Tibial nerve (tissue), 4 donors: ENCODE results near the gene FLII. TPM values are rescaled to one million over a fixed set of nuclear protein-coding genes. Genes with fewer than 3 reads are reported as not detected.
"Not testable (repeated sequence)": the region's sequence is repeated elsewhere in the genome, so short reads cannot be mapped to it uniquely, and the experiment has no call there.

Experiments used
- DNase-seq, 2 donors: peaks; one replicate each; pipeline ENCODE4 v3.0.0-alpha.2; 2019; ENCODE audit warnings: low spot score in 2 of 2
- H3K27ac ChIP-seq, 4 donors: fragments of 200-600 bp; sonication (generic) in 3 of 4; one replicate each; pipeline ENCODE4 v1.5.1; 2017 to 2019; ENCODE audit warnings: mild to moderate bottlenecking in 1 of 4
- H3K27me3 ChIP-seq, 2 donors: fragments of 200-600 bp; sonication (generic) in 1 of 2; one replicate each; pipeline versions ENCODE4 v1.5.1 to v1.6.0; 2017 to 2019
- H3K36me3 ChIP-seq, 3 donors: fragments of 200-600 bp; sonication (generic); one replicate each; pipeline ENCODE4 v1.5.1; 2018 to 2019
- H3K4me1 ChIP-seq, 4 donors: fragments of 200-600 bp; sonication (generic) in 3 of 4; one replicate each; pipeline ENCODE4 v1.5.1; 2017 to 2019
- H3K4me3 ChIP-seq, 4 donors: fragments of 200-600 bp; sonication (generic) in 3 of 4; one replicate each; pipeline ENCODE4 v1.5.1; 2017 to 2019; ENCODE audit warnings: mild to moderate bottlenecking in 1 of 4, moderate library complexity in 1 of 4
- H3K9me3 ChIP-seq, 4 donors: fragments of 200-600 bp; sonication (generic) in 3 of 4; one replicate each; pipeline ENCODE4 v1.5.1; 2017 to 2019
- EP300 ChIP-seq, 2 donors: sonication (generic); formaldehyde crosslinking; IDR thresholded peaks; one replicate each; pipeline ENCODE4 v1.6.1; 2017; ENCODE audit warnings: antibody characterized with exemption in 2 of 2, mild to moderate bottlenecking in 1 of 2
- POLR2A ChIP-seq, 2 donors: fragments of 450-650 bp; IDR thresholded peaks; one replicate each; pipeline ENCODE4 v1.6.1; 2017; ENCODE audit warnings: antibody characterized with exemption in 2 of 2, mild to moderate bottlenecking in 2 of 2, moderate library complexity in 2 of 2
- WGBS, 2 donors: methylation state at CpG; one replicate each; pipeline ENCODE4 v1.1.5; 2018; 5-methylcytosine and 5-hydroxymethylcytosine counted together
- total RNA-seq, 4 donors: library from RNA; depleted of rRNA; stranded (reverse); fragments of >200 nt; gene quantifications; one replicate each; pipeline ENCODE4 v1.1.0, GENCODE V29; 2016
- TF ChIP-seq, protein P1 (sequence below), 5 experiments: fragments of 200-600 bp in 3 of 5; fragments of 450-650 bp in 2 of 5; sonication (generic) in 3 of 5; IDR thresholded peaks; one replicate each; pipeline ENCODE4 v1.5.1; 2016 to 2019; ENCODE audit warnings: antibody characterized with exemption in 5 of 5, mild to moderate bottlenecking in 3 of 5, moderate library complexity in 2 of 5

Gene FLII
- total RNA-seq, 4 donors from 2014 or later = 284 to 466 (median 335) TPM

DNA sequence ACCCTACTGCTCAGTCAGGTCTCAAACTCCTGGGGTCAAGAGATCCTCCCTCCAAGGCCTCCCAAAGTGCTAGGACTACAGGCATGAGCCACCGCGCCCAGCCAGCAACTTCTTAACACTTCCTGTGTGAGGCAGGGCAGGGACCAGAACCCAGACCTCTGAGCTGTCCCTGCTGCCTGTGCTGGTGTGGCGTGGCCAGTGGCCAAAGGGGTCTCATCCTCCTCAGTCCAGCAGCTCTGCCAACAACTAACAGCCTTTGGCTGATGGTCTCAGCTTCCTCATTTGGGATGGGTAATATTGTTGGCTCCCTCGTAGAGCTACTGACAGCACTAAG is 34.5 kb downstream of the FLII start:
- Histone ChIP-seq H3K4me1 (peaks cover 0 to 45% (median 16%) of the 10 kb centered on the region in 4 donors), H3K27me3 (no peaks in the 10 kb centered on the region), H3K36me3 (no peaks in the 10 kb centered on the region), H3K27ac (peak overlapping the region in 3 of 4 donors; percentile 63 to 83 (median 70)), H3K4me3 (no peak overlapping the region), H3K9me3 (no peaks in the 10 kb centered on the region)
- TF ChIP-seq POLR2A (IDR thresholded peaks at IDR 0.05) = no peak
- WGBS, 2 donors = 78 to 82% methylated on average over 4 of the region's 4 CpGs
- DNase-seq = no peak

DNA sequence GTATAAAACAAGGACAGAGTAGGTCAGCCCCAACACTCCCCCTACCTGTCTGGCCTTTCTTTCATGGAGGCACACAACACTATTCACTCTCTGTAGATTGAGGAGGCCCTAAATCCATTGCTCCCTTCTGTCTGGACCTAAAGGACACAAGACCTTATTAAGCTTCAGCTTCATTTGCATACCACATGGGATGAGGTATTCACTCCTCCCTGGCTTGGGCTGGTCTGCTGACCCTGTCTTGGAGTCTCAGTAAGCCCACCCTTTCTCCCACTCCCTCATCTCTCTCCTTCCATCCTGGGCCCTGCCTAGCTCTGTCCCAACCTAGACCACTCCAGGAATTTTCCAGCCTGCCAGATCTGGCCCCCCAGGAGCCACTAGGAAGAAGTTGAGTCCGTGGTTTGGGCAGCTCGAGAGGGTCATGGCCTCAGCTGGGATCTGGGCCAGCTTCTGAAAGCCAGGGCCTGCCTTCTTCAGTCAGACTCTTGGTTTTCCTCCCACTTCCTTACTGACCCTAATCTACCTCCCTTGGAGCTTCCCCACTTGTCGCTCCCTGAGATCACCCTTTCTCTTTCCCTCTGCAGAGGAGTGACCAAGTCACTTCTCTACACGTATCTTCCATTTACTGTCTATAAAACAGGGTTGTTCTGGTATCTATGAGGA is 39.7 kb downstream of the FLII start:
- H3K4me1 ChIP-seq = peaks cover 0 to 27% (median 0%) of the 10 kb centered on the region in 4 donors
- H3K27ac ChIP-seq = peak overlapping the region in 2 of 4 donors; percentile 3 to 35
- 10 to 16% methylated on average over 4 of the region's 4 CpGs for WGBS, 2 donors
- DNase-seq = peak in 1 of 2 donors; percentile 62
- H3K4me3 ChIP-seq = no peak overlapping the region
- no peaks in the 10 kb centered on the region for H3K36me3 ChIP-seq
- no peaks in the 10 kb centered on the region for H3K9me3 ChIP-seq
- H3K27me3 ChIP-seq = no peaks in the 10 kb centered on the region
- TF ChIP-seq POLR2A (IDR thresholded peaks at IDR 0.05) = no peak
- TF ChIP-seq, protein P1, sequence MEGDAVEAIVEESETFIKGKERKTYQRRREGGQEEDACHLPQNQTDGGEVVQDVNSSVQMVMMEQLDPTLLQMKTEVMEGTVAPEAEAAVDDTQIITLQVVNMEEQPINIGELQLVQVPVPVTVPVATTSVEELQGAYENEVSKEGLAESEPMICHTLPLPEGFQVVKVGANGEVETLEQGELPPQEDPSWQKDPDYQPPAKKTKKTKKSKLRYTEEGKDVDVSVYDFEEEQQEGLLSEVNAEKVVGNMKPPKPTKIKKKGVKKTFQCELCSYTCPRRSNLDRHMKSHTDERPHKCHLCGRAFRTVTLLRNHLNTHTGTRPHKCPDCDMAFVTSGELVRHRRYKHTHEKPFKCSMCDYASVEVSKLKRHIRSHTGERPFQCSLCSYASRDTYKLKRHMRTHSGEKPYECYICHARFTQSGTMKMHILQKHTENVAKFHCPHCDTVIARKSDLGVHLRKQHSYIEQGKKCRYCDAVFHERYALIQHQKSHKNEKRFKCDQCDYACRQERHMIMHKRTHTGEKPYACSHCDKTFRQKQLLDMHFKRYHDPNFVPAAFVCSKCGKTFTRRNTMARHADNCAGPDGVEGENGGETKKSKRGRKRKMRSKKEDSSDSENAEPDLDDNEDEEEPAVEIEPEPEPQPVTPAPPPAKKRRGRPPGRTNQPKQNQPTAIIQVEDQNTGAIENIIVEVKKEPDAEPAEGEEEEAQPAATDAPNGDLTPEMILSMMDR (IDR thresholded peaks at IDR 0.05) = no peak
- TF ChIP-seq EP300 (IDR thresholded peaks at IDR 0.05) = no peak

DNA sequence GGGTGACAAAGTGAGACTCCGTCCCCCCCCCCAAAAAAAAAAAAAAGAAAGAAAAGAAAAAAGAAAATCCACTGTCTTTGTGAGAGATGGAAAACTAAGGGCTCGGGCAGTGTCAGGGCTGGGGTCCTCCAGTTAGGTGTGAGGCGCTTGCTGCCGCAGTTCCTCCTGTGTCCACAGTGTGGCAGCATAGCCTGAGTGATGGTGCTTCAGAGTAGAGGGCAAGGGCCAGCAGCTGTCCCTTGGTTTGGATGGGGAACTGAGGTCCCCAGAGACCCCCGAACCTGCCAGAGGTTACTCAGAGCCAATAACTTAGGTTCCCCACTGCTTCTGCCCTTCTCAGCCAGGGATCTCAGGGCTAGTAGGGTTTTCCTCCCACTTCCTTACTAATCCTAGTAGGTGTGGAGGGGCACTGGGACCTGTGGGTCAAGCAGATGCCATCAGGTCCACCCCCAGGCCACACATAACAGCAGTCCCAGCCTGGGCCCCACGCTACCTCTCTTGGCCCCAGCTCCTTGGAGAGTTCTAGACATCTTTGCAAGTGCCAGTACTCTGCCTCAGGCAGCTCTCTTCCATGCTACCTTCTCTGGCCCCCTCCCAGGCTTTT is 41.0 kb downstream of the FLII start:
- no peak overlapping the region for H3K4me3 ChIP-seq
- peak overlapping the region in 1 of 4 donors; percentile 9 for H3K27ac ChIP-seq
- H3K9me3 ChIP-seq = no peaks in the 10 kb centered on the region
- peak; percentile 74 to 86 for DNase-seq
- no peaks in the 10 kb centered on the region for H3K27me3 ChIP-seq
- H3K36me3 ChIP-seq = no peaks in the 10 kb centered on the region
- no peak for TF ChIP-seq EP300 (IDR thresholded peaks at IDR 0.05)
- TF ChIP-seq, protein P1 (IDR thresholded peaks at IDR 0.05) = peak; percentile 77 to 95 (median 90)
- peaks cover 0 to 27% (median 0%) of the 10 kb centered on the region in 4 donors for H3K4me1 ChIP-seq
- 10 to 14% methylated on average over 6 of the region's 6 CpGs for WGBS, 2 donors

DNA sequence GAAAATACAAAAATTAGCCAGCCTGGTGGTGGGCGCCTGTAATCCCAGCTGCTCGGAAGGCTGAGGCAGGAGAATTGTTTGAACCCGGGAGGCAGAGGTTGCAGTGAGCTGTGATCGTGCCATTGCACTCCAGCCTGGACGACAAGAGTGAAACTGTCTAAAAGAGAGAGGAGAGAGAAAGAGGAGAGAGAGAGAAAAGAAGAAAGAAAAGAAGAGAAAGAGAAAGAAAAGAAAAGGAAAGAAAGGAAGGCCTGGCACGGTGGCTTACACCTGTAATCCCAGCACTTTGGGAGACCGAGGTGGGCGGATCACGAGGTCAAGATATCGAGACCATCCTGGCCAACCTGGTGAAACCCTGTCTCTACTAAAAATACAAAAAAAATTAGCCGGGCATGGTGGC is 41.6 kb downstream of the FLII start:
- peaks cover 0 to 27% (median 0%) of the 10 kb centered on the region in 4 donors for H3K4me1 ChIP-seq
- WGBS, 2 donors = 80% methylated on average over 11 of the region's 11 CpGs
- not testable (repeated sequence) for H3K36me3 ChIP-seq, H3K4me3 ChIP-seq, H3K9me3 ChIP-seq, H3K27me3 ChIP-seq, DNase-seq, H3K27ac ChIP-seq

DNA sequence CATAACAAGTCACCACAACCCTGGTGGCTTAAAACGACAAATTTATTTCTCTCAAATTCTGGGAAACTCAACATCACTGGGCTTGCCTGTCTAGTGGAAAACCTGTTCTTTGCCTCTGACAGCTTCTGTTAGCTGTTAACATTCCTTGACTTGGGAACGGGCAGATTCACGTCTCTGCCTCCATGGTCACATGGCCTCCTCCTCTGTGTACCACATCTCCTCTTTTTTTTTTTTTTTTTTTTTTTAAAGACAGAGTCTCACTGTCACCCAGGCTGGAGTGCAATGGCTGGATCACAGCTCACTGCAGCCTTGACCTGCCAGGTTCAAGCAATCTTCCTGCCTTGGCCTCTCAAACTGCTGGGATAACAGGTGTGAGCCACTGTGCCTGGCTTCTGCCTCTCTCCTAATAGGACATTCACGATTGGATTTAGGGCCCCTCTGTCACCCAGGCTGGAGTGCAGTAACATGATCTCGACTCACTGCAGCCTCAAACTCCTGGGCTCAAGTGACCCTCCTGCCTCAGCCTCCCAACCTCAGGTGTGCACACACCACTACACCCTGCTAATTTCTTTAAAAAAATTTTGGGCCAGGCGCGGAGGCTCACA is 44.8 kb downstream of the FLII start:
- Histone ChIP-seq H3K9me3 (no peaks in the 10 kb centered on the region), H3K4me1 (peaks cover 0 to 17% (median 0%) of the 10 kb centered on the region in 4 donors), H3K27me3 (no peaks in the 10 kb centered on the region), H3K36me3 (peaks cover 0 to 34% (median 13%) of the 10 kb centered on the region in 3 donors), H3K4me3 (no peak overlapping the region), H3K27ac (no peak overlapping the region)
- 60 to 68% methylated on average over 7 of the region's 7 CpGs for WGBS, 2 donors
- no peak for DNase-seq
- TF ChIP-seq, protein P1 (IDR thresholded peaks at IDR 0.05) = no peak
- TF ChIP-seq POLR2A (IDR thresholded peaks at IDR 0.05) (no peak), EP300 (IDR thresholded peaks at IDR 0.05) (no peak)

DNA sequence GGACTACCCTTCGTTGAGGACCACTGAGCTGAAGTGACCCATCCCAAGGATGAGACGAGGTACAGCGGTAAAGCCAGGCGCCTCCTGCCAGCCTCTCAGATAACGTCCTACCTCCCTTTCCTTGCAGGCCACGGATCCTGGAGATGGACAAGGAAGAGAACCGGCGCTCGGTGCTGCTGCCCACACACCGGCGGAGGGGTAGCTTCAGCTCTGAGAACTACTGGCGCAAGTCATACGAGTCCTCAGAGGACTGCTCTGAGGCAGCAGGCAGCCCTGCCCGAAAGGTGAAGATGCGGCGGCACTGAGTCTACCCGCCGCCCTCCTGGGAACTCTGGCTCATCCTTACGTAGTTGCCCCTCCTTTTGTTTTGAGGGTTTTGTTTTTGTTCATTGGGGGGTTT is 50.4 kb downstream of the FLII start:
- Histone ChIP-seq H3K4me1 (peaks cover 0 to 21% (median 0%) of the 10 kb centered on the region in 4 donors), H3K27me3 (no peaks in the 10 kb centered on the region), H3K27ac (no peak overlapping the region), H3K9me3 (no peaks in the 10 kb centered on the region), H3K4me3 (no peak overlapping the region), H3K36me3 (peaks cover 0 to 89% (median 29%) of the 10 kb centered on the region in 3 donors)
- 88 to 90% methylated on average over 18 to 19 of the region's 19 CpGs for WGBS, 2 donors
- no peak for DNase-seq
- TF ChIP-seq, protein P1 (IDR thresholded peaks at IDR 0.05) = no peak
- no peak for TF ChIP-seq POLR2A (IDR thresholded peaks at IDR 0.05)
- no peak for TF ChIP-seq EP300 (IDR thresholded peaks at IDR 0.05)
